H1 (cell line): ENCODE data around the gene ARHGAP28. TPM values are rescaled to one million over a fixed set of nuclear protein-coding genes. Genes with fewer than 3 reads are reported as not detected.

Experiments
- ASH2L ChIP-seq: fragments of 200-600, 300-600 bp; sonication (generic); IDR thresholded peaks from one replicate; pipeline ENCODE4 v1.7.1; 2017; ENCODE audit warnings: low read length
- CHD7 ChIP-seq: fragments of 300-600 bp; sonication (generic); IDR thresholded peaks from 2 replicates; pipeline ENCODE4 v1.7.1; 2012; ENCODE audit warnings: low read length, moderate library complexity, mild to moderate bottlenecking, inconsistent platforms; ENCODE audit not compliant: insufficient replicate concordance
- HDAC2 ChIP-seq, 2 experiments: fragments of 300-600 bp in 1 of 2; sonication (generic) in 1 of 2; IDR thresholded peaks; 2 replicates each; pipeline ENCODE4 v1.6.1; 2011 to 2012; ENCODE audit warnings: low read depth in 2 of 2, low read length in 2 of 2, mild to moderate bottlenecking in 2 of 2, moderate library complexity in 2 of 2, borderline replicate concordance in 1 of 2, inconsistent platforms in 1 of 2
- NANOG ChIP-seq: IDR thresholded peaks from 2 replicates; pipeline ENCODE4 v1.6.1; 2011; ENCODE audit warnings: low read length, low read depth, mild to moderate bottlenecking, inconsistent platforms; ENCODE audit not compliant: insufficient read depth, poor library complexity, severe bottlenecking
- PHF8 ChIP-seq: fragments of 200-600 bp; sonication (generic); conservative IDR thresholded peaks from 2 replicates; pipeline ENCODE4 v1.7.1; 2012; ENCODE audit warnings: low read depth, mild to moderate bottlenecking, inconsistent platforms, low read length, moderate library complexity
- SIX5 ChIP-seq: IDR thresholded peaks from 2 replicates; pipeline ENCODE4 v1.6.1; 2011; ENCODE audit warnings: mild to moderate bottlenecking, low read depth, low read length
- polyA plus RNA-seq, 7 experiments: library from polyadenylated mRNA; depleted of rRNA in 3 of 7; stranded (reverse) in 5 of 7; unstranded in 2 of 7; fragments of >200 nt in 5 of 7; fragments of 200-250 nt in 2 of 7; gene quantifications; 1 replicate in 5 of 7; 2 replicates in 1 of 7; 4 replicates in 1 of 7; pipeline versions ENCODE4 v1.2.1 to v1.2.3, GENCODE V29; 2011 to 2013; ENCODE audit warnings: missing spikeins in 2 of 7, mixed read lengths in 2 of 7
- total RNA-seq: library from RNA; stranded (reverse); fragmentation: NEBNext Ultra II Directional; extraction: Animal tissue kit (Norgen Biotek cat#: 25700); gene quantifications from 2 replicates; pipeline ENCODE4 v1.2.1, GENCODE V29; 2021

Gene ARHGAP28
- total and polyA plus RNA-seq, 2 of the 8 experiments (the other 6 are each of a cell fraction or from before 2014, with no cell fraction given), result 2.9 to 14.4 TPM

DNA sequence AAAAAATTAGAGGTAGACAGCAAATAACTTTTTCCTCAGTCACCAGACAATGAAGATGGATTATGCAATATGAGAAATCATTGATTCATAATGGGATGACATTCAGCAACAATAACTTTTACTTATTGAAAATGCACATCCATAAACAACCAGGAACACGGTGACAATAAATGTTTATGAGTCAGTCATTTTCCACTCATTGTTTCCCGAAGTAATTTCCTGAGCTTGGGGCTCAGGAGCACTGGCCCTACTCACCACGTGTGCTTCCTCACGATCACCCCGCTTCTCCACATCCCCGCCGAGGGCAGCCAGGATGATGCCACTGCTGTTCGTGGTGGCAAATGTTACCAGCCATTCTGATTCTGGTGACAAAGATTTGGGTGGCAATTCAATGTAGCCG, 231.8 kb downstream of the ARHGAP28 start (continued):
- TF ChIP-seq CHD7 (no peak), SIX5 (no peak), ASH2L (no peak), PHF8 (no peak), NANOG (no peak), HDAC2 (IDR thresholded peaks at IDR 0.05; ENCODE audit: borderline replicate concordance in 1 of 2, low read depth in 2 of 2, low read length in 2 of 2) (no peak)
